HL-60/S4 treated with retinoic acid at 250 ng/mL for 4 days and 3 days (cell line): ENCODE measurements around the gene OR5H14.
"Not testable (repeated sequence)": the region's sequence is repeated elsewhere in the genome, so short reads cannot be mapped to it uniquely, and the experiment has no call there.

ENCODE experiments used
- in situ Hi-C: fragments of 300-500 bp; cut with MboI; formaldehyde crosslinking; loops from 2 replicates; pipeline ENCODE4 v1.7.0; 2022; ENCODE audit warnings: low sequenced_read_pairs

The OR5H14 gene

DNA sequence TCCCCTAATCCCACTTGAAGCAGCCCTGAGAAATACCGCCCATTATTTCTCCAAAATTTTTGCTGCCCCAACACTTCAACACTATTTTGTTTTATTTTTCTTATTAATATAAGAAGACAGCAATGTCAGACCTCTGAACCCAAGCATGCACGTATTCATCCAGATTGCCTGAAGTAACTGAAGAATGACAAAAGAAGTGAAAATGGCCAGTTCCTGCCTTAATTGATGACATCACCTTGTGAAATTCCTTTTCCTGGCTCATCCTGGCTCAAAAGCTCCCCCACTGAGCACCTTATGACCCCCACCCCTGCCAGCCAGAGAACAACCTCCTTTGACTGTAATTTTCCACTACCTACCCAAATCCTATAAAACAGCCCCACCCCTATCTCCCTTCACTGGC, 49.0 kb downstream of the OR5H14 start:
- in situ Hi-C loops = not testable (repeated sequence)

DNA sequence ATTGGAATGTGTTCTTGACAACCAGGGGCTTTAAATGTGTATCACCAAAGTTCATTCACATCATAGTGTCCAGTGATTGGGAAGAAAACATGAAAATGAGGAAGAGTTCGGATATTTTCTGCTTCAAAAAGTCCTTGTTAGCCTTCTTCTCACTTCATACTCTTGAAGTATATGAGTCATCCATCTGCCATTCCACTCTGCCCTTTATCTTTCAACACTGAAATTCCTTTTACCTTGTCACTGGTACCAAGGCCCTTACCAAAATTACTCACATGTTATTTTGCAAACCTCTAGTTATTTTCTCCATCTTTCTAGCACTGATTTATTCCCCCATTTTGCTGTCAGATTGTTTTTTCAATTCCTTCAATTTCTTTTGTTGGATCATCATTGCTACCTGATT, 51.7 kb downstream of the OR5H14 start:
- in situ Hi-C loops = no loop called here
